Measurements from ENCODE around the gene SLC26A1.

DNA sequence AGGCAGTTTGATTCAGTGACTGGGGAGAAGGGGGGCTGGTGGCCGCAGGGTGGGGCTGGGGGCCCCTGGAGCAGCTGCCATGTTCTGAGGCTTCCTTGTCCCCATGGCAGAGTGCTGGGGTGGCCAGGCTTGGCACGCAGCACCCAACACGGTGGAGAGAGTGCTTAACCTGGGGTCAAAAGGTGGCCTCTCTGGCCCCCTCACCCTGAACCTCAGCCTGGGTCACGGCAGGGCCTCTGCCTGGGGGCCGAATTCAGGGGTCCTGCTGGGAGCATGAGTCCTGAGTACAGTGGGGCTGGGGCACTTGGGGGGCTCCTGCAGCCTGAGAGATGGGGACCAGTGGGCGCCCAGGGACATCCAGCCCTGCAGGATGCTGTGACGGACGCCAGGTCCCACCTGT lies 38.1 kb upstream of the SLC26A1 start:
- TF ChIP-seq CTCF (IDR thresholded peaks at IDR 0.05; ENCODE audit: poor library complexity, severe bottlenecking) (no peak), MXI1 (conservative IDR thresholded peaks at IDR 0.05; ENCODE audit: poor library complexity, severe bottlenecking) (no peak), EZH2 (IDR thresholded peaks at IDR 0.05; ENCODE audit: borderline replicate concordance, insufficient read depth, low read length, poor library complexity, severe bottlenecking) (no peak), POLR2AphosphoS5 (IDR thresholded peaks at IDR 0.05) (no peak), RAD21 (conservative IDR thresholded peaks at IDR 0.05) (no peak)
- TF ChIP-seq, protein P1, sequence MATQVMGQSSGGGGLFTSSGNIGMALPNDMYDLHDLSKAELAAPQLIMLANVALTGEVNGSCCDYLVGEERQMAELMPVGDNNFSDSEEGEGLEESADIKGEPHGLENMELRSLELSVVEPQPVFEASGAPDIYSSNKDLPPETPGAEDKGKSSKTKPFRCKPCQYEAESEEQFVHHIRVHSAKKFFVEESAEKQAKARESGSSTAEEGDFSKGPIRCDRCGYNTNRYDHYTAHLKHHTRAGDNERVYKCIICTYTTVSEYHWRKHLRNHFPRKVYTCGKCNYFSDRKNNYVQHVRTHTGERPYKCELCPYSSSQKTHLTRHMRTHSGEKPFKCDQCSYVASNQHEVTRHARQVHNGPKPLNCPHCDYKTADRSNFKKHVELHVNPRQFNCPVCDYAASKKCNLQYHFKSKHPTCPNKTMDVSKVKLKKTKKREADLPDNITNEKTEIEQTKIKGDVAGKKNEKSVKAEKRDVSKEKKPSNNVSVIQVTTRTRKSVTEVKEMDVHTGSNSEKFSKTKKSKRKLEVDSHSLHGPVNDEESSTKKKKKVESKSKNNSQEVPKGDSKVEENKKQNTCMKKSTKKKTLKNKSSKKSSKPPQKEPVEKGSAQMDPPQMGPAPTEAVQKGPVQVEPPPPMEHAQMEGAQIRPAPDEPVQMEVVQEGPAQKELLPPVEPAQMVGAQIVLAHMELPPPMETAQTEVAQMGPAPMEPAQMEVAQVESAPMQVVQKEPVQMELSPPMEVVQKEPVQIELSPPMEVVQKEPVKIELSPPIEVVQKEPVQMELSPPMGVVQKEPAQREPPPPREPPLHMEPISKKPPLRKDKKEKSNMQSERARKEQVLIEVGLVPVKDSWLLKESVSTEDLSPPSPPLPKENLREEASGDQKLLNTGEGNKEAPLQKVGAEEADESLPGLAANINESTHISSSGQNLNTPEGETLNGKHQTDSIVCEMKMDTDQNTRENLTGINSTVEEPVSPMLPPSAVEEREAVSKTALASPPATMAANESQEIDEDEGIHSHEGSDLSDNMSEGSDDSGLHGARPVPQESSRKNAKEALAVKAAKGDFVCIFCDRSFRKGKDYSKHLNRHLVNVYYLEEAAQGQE (IDR thresholded peaks at IDR 0.05; ENCODE audit: borderline replicate concordance), result no peak

All from neural cell (in vitro differentiated cells).